Stimulated activated CD4-positive, alpha-beta T cell treated with anti-CD3 and anti-CD28 coated beads, Interleukin-1b, Interleukin-23, amount 100 ng/mL, for 4 hours (primary cell): ENCODE results near the gene SLIT3.

Experiments used
- DNase-seq, 2 donors: peaks; one replicate each; pipeline ENCODE4 v3.0.0-alpha.2; 2020; ENCODE audit warnings: low read depth in 2 of 2

The SLIT3 gene

GRCh38 chr5:168798065-168799023 is 502.6 kb downstream of the SLIT3 start:
- DNase-seq, result no peak

- no peak for DNase-seq
These were observed 504.1 kb downstream of the SLIT3 start for GRCh38 chr5:168796593-168797580.

- DNase-seq, result no peak
These were observed 504.9 kb downstream of the SLIT3 start for GRCh38 chr5:168796000-168796399.

- no peak for DNase-seq
These were observed 506.8 kb downstream of the SLIT3 start for GRCh38 chr5:168793841-168794837.

GRCh38 chr5:168792678-168793077 is 508.3 kb downstream of the SLIT3 start:
- DNase-seq, result no peak

- DNase-seq, result no peak
These were observed 510.2 kb downstream of the SLIT3 start for GRCh38 chr5:168790671-168791250.

GRCh38 chr5:168790002-168790635 is 510.8 kb downstream of the SLIT3 start:
- no peak for DNase-seq

- no peak for DNase-seq
These were observed 512.2 kb downstream of the SLIT3 start for GRCh38 chr5:168788786-168789185.

GRCh38 chr5:168788107-168788506 is 512.8 kb downstream of the SLIT3 start:
- no peak for DNase-seq

- DNase-seq, result no peak
These were observed 514.8 kb downstream of the SLIT3 start for GRCh38 chr5:168786147-168786546.

- no peak for DNase-seq
These were observed 516.5 kb downstream of the SLIT3 start for GRCh38 chr5:168784454-168784853.

GRCh38 chr5:168781941-168782571 is 518.9 kb downstream of the SLIT3 start:
- no peak for DNase-seq

GRCh38 chr5:168780888-168781287 is 520.1 kb downstream of the SLIT3 start:
- no peak for DNase-seq

- no peak for DNase-seq
These were observed 521.6 kb downstream of the SLIT3 start for GRCh38 chr5:168779333-168779732.

GRCh38 chr5:168778536-168778935 is 522.4 kb downstream of the SLIT3 start:
- DNase-seq, result no peak

GRCh38 chr5:168777651-168778050 is 523.3 kb downstream of the SLIT3 start:
- DNase-seq, result no peak

GRCh38 chr5:168776070-168776469 is 524.9 kb downstream of the SLIT3 start:
- no peak for DNase-seq

- DNase-seq, result no peak
These were observed 527.7 kb downstream of the SLIT3 start for GRCh38 chr5:168773226-168773625.

- no peak for DNase-seq
These were observed 528.5 kb downstream of the SLIT3 start for GRCh38 chr5:168772316-168772961.
